GM12873 (cell line): Measurements from ENCODE around the gene CAPN10.

Experiments used
- TF ChIP-seq, protein P1 (sequence below): IDR thresholded peaks from 2 replicates; pipeline ENCODE4 v1.5.1; 2012; ENCODE audit warnings: low read depth, mild to moderate bottlenecking, moderate library complexity, low read length, control low read depth; ENCODE audit not compliant: insufficient read depth; ENCODE audit errors: missing control alignments

Gene CAPN10

DNA sequence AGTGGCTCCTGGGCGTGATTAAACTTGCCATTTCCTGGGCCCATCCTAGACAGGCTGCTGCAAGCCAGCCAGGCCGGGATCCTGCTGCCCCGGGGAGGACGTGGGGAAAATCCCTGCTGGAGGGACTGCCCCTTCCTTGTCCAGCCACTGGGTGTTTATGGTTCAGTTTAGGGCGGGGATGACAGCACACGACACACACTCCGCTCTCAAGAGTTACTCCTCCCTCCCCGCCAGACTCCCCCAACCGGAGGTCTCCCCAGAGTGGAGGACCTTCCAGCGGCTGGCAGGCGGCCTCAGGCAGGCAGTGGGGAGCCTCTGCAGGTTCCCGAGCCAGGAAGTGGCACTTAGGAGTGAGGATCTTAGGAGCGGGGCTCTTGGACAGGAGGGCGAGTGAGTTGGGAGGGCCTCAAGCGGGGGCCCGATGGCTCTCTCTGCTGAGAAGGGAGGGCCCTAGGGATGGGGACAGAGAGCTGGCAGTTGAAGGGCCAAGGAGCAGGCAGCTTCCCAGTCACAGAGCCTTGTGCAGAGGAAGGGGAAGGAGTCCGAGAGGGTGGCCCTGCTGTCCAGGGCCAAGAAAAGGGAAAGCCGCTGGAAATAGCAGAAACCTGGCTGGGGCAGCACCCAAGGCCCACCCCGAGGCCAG, 33.1 kb downstream of the CAPN10 start:
- TF ChIP-seq, protein P1, sequence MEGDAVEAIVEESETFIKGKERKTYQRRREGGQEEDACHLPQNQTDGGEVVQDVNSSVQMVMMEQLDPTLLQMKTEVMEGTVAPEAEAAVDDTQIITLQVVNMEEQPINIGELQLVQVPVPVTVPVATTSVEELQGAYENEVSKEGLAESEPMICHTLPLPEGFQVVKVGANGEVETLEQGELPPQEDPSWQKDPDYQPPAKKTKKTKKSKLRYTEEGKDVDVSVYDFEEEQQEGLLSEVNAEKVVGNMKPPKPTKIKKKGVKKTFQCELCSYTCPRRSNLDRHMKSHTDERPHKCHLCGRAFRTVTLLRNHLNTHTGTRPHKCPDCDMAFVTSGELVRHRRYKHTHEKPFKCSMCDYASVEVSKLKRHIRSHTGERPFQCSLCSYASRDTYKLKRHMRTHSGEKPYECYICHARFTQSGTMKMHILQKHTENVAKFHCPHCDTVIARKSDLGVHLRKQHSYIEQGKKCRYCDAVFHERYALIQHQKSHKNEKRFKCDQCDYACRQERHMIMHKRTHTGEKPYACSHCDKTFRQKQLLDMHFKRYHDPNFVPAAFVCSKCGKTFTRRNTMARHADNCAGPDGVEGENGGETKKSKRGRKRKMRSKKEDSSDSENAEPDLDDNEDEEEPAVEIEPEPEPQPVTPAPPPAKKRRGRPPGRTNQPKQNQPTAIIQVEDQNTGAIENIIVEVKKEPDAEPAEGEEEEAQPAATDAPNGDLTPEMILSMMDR: no peak

DNA sequence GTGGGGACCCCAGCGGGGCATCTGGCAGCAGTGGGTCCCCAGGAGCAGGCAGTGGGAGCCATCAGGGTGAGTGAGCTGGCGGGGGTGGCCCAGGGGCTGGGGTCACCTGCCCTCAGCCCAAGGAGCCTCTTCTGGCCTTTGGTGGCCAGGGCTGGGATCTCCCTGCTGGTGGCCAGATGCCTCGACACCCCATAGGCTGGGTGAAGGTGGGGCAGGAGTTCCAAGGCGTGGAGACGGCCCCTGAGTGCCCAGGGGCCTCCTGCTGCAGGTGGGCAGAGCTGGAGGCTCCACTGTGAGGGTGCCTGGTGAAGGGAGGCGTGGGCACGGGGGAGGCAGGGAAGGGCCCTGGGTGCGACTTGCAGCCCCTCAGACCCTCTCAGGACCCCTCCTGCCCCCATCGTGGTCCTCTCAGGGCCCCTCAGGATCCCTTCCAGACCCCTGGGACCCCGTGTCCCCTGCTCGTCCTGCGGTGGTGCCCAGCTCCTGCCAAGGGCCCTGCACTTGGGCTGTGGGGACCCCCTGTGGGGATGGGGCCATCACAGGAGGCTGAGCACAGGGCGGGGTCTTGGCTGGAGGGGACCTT, 33.7 kb downstream of the CAPN10 start:
- TF ChIP-seq, protein P1: no peak

DNA sequence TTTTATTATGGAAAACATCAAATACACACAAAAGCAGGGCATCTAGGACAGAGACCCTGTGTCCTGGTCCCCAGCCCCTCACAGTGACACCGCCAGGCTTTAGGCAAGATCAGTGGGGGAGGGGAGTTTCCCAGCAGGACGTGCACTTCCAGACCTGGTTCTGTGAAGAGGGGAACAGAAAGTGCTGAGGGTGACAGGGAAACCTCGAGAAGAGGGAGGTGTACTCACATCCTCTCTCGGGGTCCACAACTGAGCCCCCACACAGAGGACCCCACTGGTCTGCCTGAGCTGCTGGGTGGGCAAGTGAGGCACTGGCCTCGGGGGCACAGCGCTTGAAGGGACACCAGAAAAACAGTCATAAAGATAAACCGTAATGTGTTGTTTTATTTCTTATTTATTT, 34.3 kb downstream of the CAPN10 start:
- TF ChIP-seq, protein P1: no peak

DNA sequence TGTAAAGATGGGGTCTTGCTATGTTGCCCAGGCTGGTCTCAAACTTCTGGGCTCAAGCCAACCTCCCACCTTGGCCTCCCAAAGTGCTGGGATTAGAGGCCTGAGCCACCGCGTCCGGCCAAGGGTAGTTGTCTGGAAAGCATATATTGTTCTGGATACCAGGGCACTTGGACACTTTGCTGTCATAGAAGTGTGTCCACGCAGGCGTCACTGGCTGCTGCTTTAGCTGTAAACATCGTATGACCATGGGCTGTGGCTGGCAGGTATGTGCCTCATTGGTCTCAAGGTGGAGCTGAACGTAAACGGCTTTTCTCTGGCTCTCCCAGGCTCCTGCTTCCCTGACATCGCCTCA, 35.5 kb downstream of the CAPN10 start:
- TF ChIP-seq, protein P1: no peak

DNA sequence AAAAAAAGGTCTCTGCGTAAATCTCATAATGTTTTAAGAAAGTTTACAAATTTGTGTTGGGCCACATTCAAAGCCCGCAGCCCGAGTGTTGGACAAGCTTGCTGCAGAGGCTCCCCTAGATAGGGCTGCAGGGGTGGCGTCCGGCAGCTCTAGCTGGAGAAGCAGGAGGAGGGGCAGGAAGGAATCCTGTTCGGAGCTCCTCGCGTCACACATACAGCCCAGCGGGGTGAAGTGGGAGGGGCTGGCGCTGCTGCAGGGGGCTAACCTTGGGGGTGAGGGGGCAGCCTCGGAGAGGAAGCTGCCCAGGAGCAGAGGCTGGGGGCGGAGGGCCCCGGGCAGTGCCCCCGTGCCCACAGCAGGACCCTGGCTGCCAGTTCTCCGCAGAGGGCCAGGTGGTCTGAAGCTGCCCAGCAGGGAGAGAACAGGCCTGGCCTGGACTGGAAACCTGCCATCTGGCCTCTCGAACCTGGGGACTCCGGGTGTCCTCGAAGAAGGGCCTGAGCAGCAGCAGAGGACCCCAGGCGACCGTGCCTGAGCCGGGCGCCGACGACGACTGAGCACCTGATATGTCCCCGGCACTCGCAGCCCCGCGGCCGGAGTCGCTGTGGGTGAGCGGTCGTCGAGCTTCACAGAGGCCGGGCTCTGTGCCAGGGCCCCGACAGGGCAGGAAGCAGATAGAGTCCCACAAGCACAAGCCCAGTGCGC, 36.1 kb downstream of the CAPN10 start:
- TF ChIP-seq, protein P1: no peak

DNA sequence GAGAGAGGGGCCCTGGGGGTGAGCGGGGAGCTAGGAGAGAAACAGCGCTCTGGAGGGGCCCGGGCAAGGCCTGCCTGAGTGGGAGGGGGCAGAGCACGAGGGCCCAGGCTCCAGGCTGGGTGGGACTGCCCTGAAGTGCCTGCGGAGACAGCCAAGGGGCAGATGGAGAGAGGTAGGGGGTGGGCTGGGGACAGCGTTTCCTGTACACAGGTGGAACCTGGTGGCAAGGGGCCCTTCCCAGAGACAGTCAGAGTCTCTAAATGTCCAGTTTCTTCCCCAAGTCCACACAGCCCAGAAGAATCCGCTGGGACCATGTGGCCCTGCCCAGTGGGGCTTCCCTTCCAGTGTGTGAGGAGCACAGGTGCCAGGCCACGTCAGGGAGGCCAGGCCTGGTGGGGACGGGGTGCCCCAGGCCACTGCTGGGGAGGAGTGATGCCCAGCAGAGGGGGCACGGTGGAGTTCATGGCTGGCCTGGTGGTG, 37.0 kb downstream of the CAPN10 start:
- TF ChIP-seq, protein P1: no peak
